ENCODE results near the gene SKI.
"Not testable (repeated sequence)": the region's sequence is repeated elsewhere in the genome, so short reads cannot be mapped to it uniquely, and the experiment has no call there.

The SKI gene

DNA sequence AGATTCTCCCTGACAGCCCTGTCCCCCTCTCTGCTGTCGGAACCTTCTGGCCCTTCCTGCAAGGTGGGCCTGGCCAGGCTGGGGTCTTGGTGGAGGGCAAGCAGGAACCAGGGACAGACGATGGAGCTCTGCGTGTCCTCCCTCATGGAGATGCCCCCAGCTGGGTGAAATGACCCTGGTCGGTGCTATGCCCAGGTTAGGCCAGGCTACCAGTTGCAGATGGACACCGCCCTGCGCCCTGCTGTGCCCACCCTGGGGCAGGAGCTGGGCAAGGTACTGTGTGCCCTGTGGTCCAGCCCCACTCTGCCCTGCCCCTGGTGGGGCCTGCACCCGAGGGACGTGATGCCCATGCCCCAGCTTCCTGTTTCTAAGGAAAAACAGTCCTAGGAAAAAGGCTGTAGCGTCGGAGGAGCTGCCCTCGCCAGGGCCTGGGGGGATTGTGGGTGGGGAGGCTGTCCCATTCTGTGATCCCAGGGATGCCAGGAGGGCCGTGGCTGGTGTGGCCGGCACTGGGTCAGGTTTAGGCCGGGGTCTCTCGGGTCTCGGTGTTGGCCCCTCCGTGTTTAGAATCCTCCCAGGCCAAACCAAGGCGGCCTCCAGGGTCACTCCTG, 85.6 kb downstream of the SKI start:
- no peak for DNase-seq

DNA sequence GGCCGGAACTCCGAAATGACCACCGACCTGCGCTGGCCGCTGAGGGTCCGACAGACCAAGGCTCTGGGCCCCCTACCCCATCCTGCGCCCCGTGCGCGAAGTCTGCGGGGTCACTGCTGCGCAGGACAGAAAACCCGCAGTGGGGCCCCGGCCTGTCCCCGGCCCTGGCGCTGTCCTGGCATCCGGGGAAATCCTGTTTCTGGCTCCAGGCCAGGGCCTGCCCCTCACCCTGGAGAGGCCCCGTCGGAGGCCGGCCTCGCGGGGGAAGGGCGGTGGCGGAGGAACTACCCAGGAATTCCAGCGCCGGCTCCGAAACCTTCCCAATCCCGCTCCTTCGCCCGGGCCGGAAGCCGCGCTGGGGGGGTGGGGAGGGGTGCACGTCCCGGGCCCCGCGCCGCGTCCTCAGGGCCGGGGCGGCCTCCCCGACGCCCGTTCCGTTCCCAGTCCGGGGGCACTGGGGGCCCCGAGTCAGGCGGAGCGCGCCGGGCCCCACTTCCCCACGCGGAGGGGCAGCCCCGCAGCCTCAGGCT, 86.2 kb downstream of the SKI start:
- no peak for DNase-seq

GRCh38 chr1:2314803-2315673, 86.9 kb downstream of the SKI start:
- peak; percentile 76 for DNase-seq

DNA sequence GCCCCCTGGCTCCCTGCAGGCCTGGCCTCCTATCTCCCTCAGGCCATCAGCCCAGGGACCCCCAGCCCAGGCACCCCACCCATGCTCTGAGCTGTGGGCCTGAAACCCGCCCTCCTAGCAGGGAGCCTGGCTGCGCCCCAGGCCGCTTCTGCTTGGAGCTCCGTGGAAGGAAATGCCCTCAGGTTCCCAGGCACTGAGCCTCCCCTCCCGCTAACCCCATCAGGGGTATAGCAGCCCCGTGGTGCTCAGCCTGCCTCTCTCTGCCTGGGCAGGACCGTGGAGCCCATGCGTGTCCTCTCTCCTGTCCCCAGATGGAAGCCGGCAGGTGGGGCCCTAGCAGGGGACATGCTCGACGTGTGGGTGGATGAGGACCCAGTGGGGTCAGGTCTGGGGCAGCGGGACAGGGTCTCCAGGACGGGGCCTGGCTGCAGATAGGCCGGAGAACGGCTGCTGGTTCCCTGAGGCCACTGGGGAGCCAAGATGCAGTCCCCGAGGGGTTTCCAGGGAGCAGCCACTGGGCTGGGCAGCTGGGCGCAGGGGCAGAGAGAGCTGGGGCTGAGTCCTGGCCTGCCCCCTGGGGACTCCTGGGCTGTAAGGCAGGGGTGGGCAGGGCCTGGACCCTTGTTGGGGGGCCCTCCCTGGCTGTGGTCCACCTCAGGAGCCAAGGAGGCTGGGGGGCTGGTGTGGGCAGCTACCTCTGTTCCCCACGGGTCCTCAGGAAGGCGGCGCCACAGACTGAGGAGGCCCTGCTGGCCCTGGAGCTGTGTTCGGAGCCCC, 87.7 kb downstream of the SKI start:
- DNase-seq = no peak

- DNase-seq = no peak
Observed at GRCh38 chr1:2316451-2316961, 88.4 kb downstream of the SKI start.

DNA sequence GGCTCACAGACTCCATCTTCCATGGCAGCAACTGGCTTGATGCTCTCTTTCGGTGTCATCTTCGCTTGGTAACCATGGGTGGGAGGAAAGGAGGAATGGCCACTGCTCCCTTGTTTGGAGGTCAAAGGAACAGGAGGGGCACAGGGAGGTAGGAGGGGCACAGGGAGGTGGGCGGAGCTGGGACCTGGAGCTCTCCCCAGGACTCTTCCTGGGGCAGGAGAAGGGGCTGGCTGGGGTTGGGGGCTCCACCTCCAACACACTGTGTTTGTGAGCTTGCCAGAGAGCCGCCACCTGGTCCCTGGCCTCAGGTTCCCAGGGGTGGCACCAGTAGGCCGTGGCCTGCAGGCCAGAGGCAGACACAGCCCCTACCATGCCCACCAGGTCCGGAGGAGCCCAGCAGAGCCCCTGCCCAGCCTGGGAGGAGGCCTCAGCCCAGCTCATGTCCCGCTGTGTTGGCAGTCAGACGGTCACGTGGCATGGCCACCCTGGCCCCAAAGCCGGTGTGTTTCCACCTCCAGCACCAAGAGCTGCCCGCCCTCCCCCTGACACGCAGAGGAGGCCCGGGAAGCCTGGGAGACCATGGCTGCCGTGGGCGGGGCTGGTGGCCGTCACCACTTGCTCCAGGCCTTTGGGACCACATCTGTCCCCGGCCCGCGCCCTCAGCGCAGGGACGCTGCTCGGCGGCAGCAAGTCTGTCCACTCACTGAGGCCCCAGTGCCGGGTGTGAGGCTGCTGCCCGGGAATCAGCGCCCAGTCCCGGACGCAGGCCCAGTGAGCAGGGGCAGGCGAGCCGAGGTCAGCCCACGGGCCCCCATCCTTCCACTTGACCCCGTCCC, 89.3 kb downstream of the SKI start:
- no peak for DNase-seq

DNA sequence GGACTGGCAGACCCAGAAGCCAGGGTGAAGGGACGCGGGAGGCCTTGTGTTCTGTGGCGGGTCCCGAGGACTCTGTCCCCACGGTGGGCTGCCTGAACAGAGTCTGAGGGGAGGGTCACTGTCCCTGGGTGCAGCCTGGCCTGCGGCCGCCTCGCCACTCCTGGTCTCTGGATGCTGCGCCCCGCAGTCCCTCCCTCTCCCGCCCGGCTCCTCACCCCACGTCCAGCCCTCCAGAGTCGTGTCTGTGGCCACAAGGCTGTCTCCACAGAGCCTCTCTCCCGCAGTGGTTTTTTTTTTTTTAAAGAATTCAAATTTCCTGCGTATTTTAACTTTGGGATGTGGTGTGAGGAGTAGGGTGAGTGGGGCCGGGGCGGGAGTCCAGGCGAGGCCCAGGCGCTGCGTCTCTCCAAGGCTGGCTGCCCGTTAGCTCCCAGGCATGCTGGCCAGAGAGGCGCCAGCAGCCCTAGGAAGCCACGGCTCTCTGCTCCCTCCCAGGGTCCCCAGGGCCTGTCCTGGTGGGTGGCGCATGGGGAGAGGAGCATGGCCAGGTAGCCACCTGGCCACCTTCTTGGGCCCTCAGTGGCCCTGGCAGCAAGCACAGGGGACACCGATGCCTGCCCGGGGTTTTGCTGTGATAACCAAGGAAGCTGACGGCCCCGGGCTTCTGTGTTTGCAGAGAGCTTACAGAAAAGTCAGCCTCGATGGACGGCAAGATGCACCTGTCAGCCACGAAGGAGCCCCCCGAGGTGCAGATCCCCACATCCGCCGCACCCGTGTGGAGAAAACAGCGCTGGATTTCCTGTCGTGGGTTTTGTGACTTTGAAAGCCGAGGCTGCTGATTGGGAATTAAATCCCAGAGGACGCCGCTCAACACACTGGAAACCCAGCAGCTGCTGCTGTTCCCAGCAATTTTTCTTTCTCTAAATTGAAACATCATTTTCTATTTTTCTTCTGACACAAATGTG, 90.5 kb downstream of the SKI start:
- no peak for DNase-seq

- DNase-seq = no peak
Observed at GRCh38 chr1:2319291-2319690, 91.2 kb downstream of the SKI start.

GRCh38 chr1:2320006-2320405, 91.9 kb downstream of the SKI start:
- DNase-seq = no peak

DNA sequence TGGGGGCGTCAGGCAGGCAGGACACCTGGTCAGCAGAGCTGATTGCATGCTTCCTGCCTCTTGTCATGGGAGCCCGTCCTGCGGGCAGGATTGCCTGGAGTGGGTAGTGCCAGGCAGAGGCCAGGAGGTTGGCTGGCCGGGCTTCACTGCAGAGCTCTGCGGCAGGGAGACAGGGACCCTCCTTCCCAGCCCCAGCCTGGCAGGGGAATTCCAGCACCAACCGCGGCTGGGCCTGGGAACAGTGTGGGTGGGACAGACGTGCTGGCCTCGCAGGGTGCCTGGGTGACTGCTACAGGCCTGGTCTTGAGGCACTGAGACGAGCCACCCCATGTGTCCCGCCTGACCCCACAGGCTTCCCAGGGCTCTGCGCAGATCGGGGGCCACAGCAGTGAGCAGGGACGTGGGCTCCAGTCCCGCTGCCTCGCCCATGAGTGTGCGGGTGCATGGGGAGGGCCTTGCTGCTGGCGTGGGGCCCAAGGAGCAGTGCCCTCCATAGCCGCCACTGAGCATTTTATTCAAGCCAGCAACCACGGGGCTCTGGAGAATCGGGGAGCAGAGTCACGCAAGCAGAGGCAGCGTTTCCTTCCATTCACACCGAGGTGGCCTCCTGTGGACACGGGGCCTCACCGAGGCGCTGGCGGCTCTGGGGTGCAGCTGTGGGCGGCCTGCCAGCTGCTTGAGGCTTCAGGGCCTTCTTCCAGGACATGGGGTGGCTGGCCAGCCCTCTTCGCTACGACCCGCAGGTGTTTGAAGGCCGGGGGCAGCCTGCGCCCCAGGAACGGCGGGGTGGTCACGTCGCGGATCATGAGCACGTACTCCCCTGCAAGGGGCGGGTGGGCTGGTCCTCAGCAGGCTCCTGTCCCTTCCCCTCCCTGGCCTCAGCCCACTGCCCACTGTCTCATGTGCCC, 92.9 kb downstream of the SKI start:
- DNase-seq = no peak

- no peak for DNase-seq
Observed at GRCh38 chr1:2322065-2322571, 94.0 kb downstream of the SKI start.

GRCh38 chr1:2322581-2323211, 94.6 kb downstream of the SKI start:
- no peak for DNase-seq

DNA sequence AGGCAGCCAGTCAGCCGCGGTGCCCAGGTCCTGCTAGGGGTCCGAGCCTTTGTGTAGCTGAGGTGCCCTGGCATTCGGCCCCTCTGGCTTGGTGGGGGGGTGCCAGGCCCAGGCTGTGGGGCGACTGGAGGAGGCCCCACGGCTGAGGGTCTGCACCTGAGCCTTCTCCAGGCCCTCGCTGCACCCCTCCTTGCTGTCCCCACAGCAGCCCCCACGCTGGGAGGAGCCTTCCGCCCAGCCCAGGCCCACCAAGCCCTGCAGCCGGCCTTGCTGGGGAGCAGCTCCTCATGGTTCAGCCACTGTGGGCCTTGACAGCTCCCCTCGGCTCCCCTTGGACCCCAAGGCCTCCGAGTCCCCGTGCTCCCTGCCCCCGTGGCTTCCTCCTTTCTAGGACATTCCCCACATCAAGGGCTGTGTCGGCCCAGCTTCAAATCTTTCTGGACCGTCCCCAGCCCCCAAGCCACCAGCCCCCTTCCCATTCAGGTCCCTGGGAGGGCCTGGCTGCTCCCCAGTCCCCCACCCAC, 95.4 kb downstream of the SKI start:
- no peak for DNase-seq

GRCh38 chr1:2324553-2325366, 96.6 kb downstream of the SKI start:
- no peak for DNase-seq

GRCh38 chr1:2326524-2326923, 98.4 kb downstream of the SKI start:
- no peak for DNase-seq

- DNase-seq = not testable (repeated sequence)
Observed at GRCh38 chr1:2327162-2327561, 99.0 kb downstream of the SKI start.

GRCh38 chr1:2327841-2328240, 99.7 kb downstream of the SKI start:
- DNase-seq = no peak
